HT1080 (cell line): ENCODE results near the gene BLACAT1. TPM values are rescaled to one million over a fixed set of nuclear protein-coding genes. Genes with fewer than 3 reads are reported as not detected.
"Not testable (repeated sequence)": the region's sequence is repeated elsewhere in the genome, so short reads cannot be mapped to it uniquely, and the experiment has no call there.

Experiments
- DNase-seq: peaks from one replicate; pipeline ENCODE4 v3.0.0-alpha.2; 2015; ENCODE audit warnings: low read depth
- small RNA-seq: library from RNA; depleted of rRNA; stranded (forward); fragments of <200 nt; gene quantifications from one replicate; pipeline ENCODE3, GENCODE V24; 2014
- total RNA-seq: library from RNA; depleted of rRNA; stranded (reverse); fragments of >200 nt; shearing (Covaris generic); gene quantifications from 2 replicates; pipeline ENCODE4 v1.2.3, GENCODE V29; 2014; rRNA removed

The BLACAT1 gene
- total RNA-seq, 1 experiment from 2014 or later = 0.19 TPM

DNA sequence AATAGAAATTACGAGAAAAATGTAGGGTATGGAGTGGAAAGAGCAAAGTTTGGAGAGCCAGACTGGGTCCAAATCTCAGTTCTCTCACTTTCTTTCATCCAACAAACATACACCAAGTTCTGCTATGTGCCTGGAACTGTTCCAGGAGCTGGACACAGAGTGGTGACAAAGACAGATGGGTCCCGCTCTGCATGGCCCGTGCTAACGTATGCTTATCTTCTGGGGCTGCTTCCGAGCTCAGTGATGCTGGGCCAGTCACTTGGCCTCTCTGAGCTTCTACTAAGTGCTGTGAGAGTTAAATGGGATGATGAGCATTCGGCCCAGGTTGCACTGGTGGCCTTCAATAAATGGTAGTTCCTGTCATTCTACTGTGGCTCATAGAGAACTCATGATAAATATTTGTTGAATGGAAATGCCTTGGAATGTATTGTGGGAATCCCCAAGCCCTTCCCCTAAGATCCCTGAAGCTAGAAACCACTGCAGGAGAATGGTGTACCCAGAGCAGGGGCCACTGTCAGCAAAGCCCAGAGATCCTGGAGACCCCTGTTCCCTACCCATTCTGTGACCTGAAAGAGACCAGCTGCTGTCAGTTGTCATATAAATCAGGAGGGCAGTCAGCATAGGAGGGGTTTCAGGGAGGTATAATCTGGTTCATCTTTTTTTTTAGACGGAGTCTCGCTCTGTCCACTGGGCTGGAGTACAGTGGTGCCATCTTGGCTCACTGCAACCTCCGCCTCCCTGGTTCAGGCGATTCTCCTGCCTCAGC lies 37.8 kb downstream of the BLACAT1 start:
- DNase-seq = no peak

GRCh38 chr1:205416322-205416721 lies 39.5 kb downstream of the BLACAT1 start:
- DNase-seq = no peak

- no peak for DNase-seq
Observed at GRCh38 chr1:205410581-205411298, 45.1 kb downstream of the BLACAT1 start.

DNA sequence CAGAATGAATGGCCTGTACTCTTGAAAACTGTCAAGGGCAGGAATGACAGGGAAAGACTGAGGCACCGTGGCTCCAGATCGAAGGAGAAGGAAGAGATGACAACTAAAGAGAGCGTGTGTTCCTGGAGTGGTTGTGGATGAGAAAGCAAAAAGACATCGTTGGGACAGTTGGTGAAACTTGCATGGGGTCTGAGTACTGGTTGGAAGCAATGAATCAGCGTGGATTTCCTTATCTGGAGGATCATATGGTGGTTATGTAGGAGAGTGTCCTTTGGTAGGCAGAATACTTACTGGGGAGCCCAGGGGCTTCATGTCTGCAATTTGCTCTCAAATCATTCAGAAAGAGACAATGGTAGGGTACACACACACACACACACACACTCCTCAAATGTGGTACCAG lies 47.9 kb downstream of the BLACAT1 start:
- no peak for DNase-seq

DNA sequence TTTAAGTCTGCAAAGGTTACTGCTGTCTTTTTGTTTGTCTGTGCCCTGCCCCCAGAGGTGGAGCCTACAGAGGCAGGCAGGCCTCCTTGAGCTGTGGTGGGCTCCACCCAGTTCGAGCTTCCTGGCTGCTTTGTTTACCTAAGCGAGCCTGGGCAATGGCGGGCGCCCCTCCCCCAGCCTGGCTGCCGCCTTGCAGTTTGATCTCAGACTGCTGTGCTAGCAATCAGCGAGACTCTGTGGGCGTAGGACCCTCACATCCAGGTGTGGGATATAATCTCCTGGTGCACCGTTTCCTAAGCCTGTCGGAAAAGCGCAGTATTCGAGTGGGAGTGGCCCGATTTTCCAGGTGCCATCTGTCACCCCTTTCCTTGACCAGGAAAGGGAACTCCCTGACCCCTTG lies 49.6 kb downstream of the BLACAT1 start:
- not testable (repeated sequence) for DNase-seq

Small RNA genes lying within 50 kb of the gene (small RNA-seq; reads per million reads assigned to genes)
- 0.41 reads per million, percentile 46 among the genes with 10 or more reads in this experiment for gene MIR135B

Other genes with a start within 250 kb of the BLACAT1 start
- gene DSTYK, start 244.3 kb downstream of the BLACAT1 start, total RNA-seq = 4.6 and 5.1 TPM in 2 replicates
- gene TMCC2, start 228.1 kb downstream of the BLACAT1 start, total RNA-seq = 1.5 and 2.3 TPM in 2 replicates
- 1.8 and 2.2 TPM in 2 replicates for gene NUAK2, start 134.3 kb downstream of the BLACAT1 start, total RNA-seq
- gene KLHDC8A, start 99.1 kb downstream of the BLACAT1 start, total RNA-seq = not detected in 2 replicates
- gene LEMD1, start 34.0 kb downstream of the BLACAT1 start, total RNA-seq = not detected in 2 replicates
- 0.87 and 1.7 TPM in 2 replicates for gene CDK18, start 48.6 kb upstream of the BLACAT1 start, total RNA-seq
- gene ELK4, start 176.0 kb upstream of the BLACAT1 start, total RNA-seq = 9.0 and 13.9 TPM in 2 replicates
- gene SLC45A3, start 224.5 kb upstream of the BLACAT1 start, total RNA-seq = 10.7 and 13.2 TPM in 2 replicates